HEK293 (cell line): Measurements from ENCODE around the gene RNF175.

Source experiments
- CTCF ChIA-PET: fragments of 350-600 bp; formaldehyde crosslinking; extraction: SDS; loops from one replicate; lab custom pipeline; 2021; ENCODE audit warnings: antibody characterized with exemption; lab: Yijun Ruan, JAX
- POLR2A ChIA-PET: fragments of 300-600 bp; formaldehyde crosslinking; extraction: SDS; loops from one replicate; lab custom pipeline; 2020; ENCODE audit warnings: antibody characterized with exemption, inconsistent platforms; lab: Yijun Ruan, JAX
- H3K27ac ChIP-seq: fragments of 200-500 bp; sonication (Bioruptor generic); 2 replicates; pipeline ENCODE4 v1.5.1; 2014; ENCODE audit warnings: low read depth, low read length, control low read depth, inconsistent platforms; ENCODE audit errors: extremely low read depth
- H3K36me3 ChIP-seq, 2 experiments: fragments of 200-500 bp in 1 of 2; sonication (Bioruptor generic) in 1 of 2; 1 replicate in 1 of 2; 2 replicates in 1 of 2; pipeline ENCODE4 v1.5.1; 2014 to 2017; ENCODE audit warnings: inconsistent platforms in 2 of 2, low read length in 2 of 2; ENCODE audit not compliant: control insufficient read depth in 2 of 2, insufficient read depth in 1 of 2
- H3K4me1 ChIP-seq: fragments of 200-500 bp; sonication (Bioruptor generic); 2 replicates; pipeline ENCODE4 v1.5.1; 2014; ENCODE audit warnings: mild to moderate bottlenecking, low read length, inconsistent platforms; ENCODE audit not compliant: control insufficient read depth, insufficient read depth
- H3K4me3 ChIP-seq: 2 replicates; pipeline ENCODE4 v1.5.1; 2011; ENCODE audit warnings: low read depth, mild to moderate bottlenecking, control low read depth, low read length, moderate library complexity
- H3K9me3 ChIP-seq: fragments of 200-500 bp; sonication (Bioruptor generic); 2 replicates; pipeline ENCODE4 v1.5.1; 2014; ENCODE audit warnings: low read depth, low read length, inconsistent platforms; ENCODE audit not compliant: control insufficient read depth, insufficient read depth
- ATF2 ChIP-seq: fragments of 450-650 bp; formaldehyde crosslinking; IDR thresholded peaks from 2 replicates; pipeline ENCODE4 v1.5.1; 2016; ENCODE audit warnings: missing biosample characterization, missing genetic modification characterization, low read depth
- BCL11B ChIP-seq: fragments of 450-650 bp; formaldehyde crosslinking; IDR thresholded peaks from 2 replicates; pipeline ENCODE4 v1.5.1; 2016; ENCODE audit warnings: low read depth, missing biosample characterization, missing genetic modification characterization
- KLF8 ChIP-seq: fragments of 450-650 bp; formaldehyde crosslinking; IDR thresholded peaks from 2 replicates; pipeline ENCODE4 v1.5.1; 2016; ENCODE audit warnings: missing biosample characterization, missing genetic modification characterization
- SCRT1 ChIP-seq: fragments of 450-650 bp; formaldehyde crosslinking; IDR thresholded peaks from 2 replicates; pipeline ENCODE4 v1.5.1; 2016; ENCODE audit warnings: missing biosample characterization, missing genetic modification characterization, borderline replicate concordance
- SP2 ChIP-seq: fragments of 450-650 bp; formaldehyde crosslinking; IDR thresholded peaks from 2 replicates; pipeline ENCODE4 v1.5.1; 2016; ENCODE audit warnings: missing biosample characterization, missing genetic modification characterization
- SP3 ChIP-seq: fragments of 450-650 bp; formaldehyde crosslinking; IDR thresholded peaks from 2 replicates; pipeline ENCODE4 v1.5.1; 2016; ENCODE audit warnings: missing biosample characterization, missing genetic modification characterization
- ZBTB44 ChIP-seq: fragments of 450-650 bp; IDR thresholded peaks from 2 replicates; pipeline ENCODE4 v1.5.1; 2018; ENCODE audit warnings: missing biosample characterization, mild to moderate bottlenecking, missing genetic modification characterization
- ZFP37 ChIP-seq: fragments of 450-650 bp; formaldehyde crosslinking; IDR thresholded peaks from 2 replicates; pipeline ENCODE4 v1.5.1; 2016; ENCODE audit warnings: missing biosample characterization, missing genetic modification characterization
- ZNF175 ChIP-seq: fragments of 450-650 bp; formaldehyde crosslinking; IDR thresholded peaks from 2 replicates; pipeline ENCODE4 v1.5.1; 2016; ENCODE audit warnings: missing biosample characterization, missing genetic modification characterization
- ZNF223 ChIP-seq: fragments of 450-650 bp; formaldehyde crosslinking; IDR thresholded peaks from 2 replicates; pipeline ENCODE4 v1.5.1; 2016; ENCODE audit warnings: missing biosample characterization, missing genetic modification characterization
- ZNF423 ChIP-seq: fragments of 450-650 bp; formaldehyde crosslinking; IDR thresholded peaks from 2 replicates; pipeline ENCODE4 v1.5.1; 2016; ENCODE audit warnings: missing biosample characterization, missing genetic modification characterization
- ZNF626 ChIP-seq: fragments of 450-650 bp; sonication (Bioruptor Pico); formaldehyde crosslinking; IDR thresholded peaks from 2 replicates; pipeline ENCODE4 v1.5.1; 2018; ENCODE audit warnings: missing biosample characterization, missing genetic modification characterization, inconsistent platforms
- ZNF701 ChIP-seq: fragments of 450-650 bp; formaldehyde crosslinking; IDR thresholded peaks from 2 replicates; pipeline ENCODE4 v1.5.1; 2016; ENCODE audit warnings: missing biosample characterization, missing genetic modification characterization
- ZNF707 ChIP-seq: fragments of 450-650 bp; formaldehyde crosslinking; IDR thresholded peaks from 2 replicates; pipeline ENCODE4 v1.5.1; 2016; ENCODE audit warnings: missing biosample characterization, missing genetic modification characterization
- ZNF830 ChIP-seq: fragments of 450-650 bp; IDR thresholded peaks from 2 replicates; pipeline ENCODE4 v1.5.0; 2018; ENCODE audit warnings: missing biosample characterization, missing genetic modification characterization, low read depth, mild to moderate bottlenecking, moderate library complexity
- ZNF843 ChIP-seq: fragments of 450-650 bp; formaldehyde crosslinking; IDR thresholded peaks from 2 replicates; pipeline ENCODE4 v1.5.1; 2016; ENCODE audit warnings: missing biosample characterization, missing genetic modification characterization
- ZSCAN16 ChIP-seq: fragments of 450-650 bp; formaldehyde crosslinking; IDR thresholded peaks from 2 replicates; pipeline ENCODE4 v1.5.1; 2016; ENCODE audit warnings: missing biosample characterization, missing genetic modification characterization
- TF ChIP-seq, protein P1 (sequence below): fragments of 450-650 bp; formaldehyde crosslinking; IDR thresholded peaks from 2 replicates; pipeline ENCODE4 v1.5.1; 2016; ENCODE audit warnings: missing biosample characterization, missing genetic modification characterization
- TF ChIP-seq, protein P2 (sequence below): fragments of 450-650 bp; IDR thresholded peaks from 2 replicates; pipeline ENCODE4 v1.5.1; 2018; ENCODE audit warnings: missing biosample characterization, missing genetic modification characterization
- TF ChIP-seq, protein P3 (sequence below): fragments of 450-650 bp; formaldehyde crosslinking; IDR thresholded peaks from 2 replicates; pipeline ENCODE4 v1.5.1; 2017; ENCODE audit warnings: missing biosample characterization, missing genetic modification characterization
- TF ChIP-seq, protein P4 (sequence below): fragments of 450-650 bp; formaldehyde crosslinking; IDR thresholded peaks from 2 replicates; pipeline ENCODE4 v1.5.1; 2016; ENCODE audit warnings: missing biosample characterization, missing genetic modification characterization
- TF ChIP-seq, protein P5 (sequence below): fragments of 450-650 bp; formaldehyde crosslinking; IDR thresholded peaks from 2 replicates; pipeline ENCODE4 v1.5.1; 2016; ENCODE audit warnings: missing biosample characterization, missing genetic modification characterization

The RNF175 gene

GRCh38 chr4:153728151-153728550 is 31.7 kb downstream of the RNF175 start:
- Histone ChIP-seq H3K4me3 (no peak overlapping the region), H3K9me3 (no peaks in the 10 kb centered on the region), H3K27ac (no peak overlapping the region), H3K36me3 (no peaks in the 10 kb centered on the region), H3K4me1 (no peaks in the 10 kb centered on the region)
- POLR2A ChIA-PET, result no interaction called here
- CTCF ChIA-PET, result interaction anchor here (0.6 to 1.1 kb wide), 2 partner anchors 22 to 287 kb away, joined by 5 to 8 read pairs; no protein-coding TSS in a partner anchor
- TF ChIP-seq SP3 (no peak), ZFP37 (tag by site-specific recombination) (no peak), ZNF223 (tag by site-specific recombination) (no peak), KLF8 (tag by site-specific recombination) (no peak), SP2 (tag by site-specific recombination) (no peak), ZNF707 (no peak), ZNF423 (tag by site-specific recombination) (no peak), SCRT1 (no peak), ZSCAN16 (tag by site-specific recombination) (no peak)
- TF ChIP-seq, protein P1, sequence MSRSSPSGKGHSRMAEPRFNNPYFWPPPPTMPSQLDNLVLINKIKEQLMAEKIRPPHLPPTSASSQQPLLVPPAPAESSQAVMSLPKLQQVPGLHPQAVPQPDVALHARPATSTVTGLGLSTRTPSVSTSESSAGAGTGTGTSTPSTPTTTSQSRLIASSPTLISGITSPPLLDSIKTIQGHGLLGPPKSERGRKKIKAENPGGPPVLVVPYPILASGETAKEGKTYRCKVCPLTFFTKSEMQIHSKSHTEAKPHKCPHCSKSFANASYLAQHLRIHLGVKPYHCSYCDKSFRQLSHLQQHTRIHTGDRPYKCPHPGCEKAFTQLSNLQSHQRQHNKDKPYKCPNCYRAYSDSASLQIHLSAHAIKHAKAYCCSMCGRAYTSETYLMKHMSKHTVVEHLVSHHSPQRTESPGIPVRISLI (tag by site-specific recombination), result no peak
- TF ChIP-seq, protein P2, sequence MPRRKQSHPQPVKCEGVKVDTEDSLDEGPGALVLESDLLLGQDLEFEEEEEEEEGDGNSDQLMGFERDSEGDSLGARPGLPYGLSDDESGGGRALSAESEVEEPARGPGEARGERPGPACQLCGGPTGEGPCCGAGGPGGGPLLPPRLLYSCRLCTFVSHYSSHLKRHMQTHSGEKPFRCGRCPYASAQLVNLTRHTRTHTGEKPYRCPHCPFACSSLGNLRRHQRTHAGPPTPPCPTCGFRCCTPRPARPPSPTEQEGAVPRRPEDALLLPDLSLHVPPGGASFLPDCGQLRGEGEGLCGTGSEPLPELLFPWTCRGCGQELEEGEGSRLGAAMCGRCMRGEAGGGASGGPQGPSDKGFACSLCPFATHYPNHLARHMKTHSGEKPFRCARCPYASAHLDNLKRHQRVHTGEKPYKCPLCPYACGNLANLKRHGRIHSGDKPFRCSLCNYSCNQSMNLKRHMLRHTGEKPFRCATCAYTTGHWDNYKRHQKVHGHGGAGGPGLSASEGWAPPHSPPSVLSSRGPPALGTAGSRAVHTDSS (tag by site-specific recombination), result no peak
- TF ChIP-seq, protein P3, sequence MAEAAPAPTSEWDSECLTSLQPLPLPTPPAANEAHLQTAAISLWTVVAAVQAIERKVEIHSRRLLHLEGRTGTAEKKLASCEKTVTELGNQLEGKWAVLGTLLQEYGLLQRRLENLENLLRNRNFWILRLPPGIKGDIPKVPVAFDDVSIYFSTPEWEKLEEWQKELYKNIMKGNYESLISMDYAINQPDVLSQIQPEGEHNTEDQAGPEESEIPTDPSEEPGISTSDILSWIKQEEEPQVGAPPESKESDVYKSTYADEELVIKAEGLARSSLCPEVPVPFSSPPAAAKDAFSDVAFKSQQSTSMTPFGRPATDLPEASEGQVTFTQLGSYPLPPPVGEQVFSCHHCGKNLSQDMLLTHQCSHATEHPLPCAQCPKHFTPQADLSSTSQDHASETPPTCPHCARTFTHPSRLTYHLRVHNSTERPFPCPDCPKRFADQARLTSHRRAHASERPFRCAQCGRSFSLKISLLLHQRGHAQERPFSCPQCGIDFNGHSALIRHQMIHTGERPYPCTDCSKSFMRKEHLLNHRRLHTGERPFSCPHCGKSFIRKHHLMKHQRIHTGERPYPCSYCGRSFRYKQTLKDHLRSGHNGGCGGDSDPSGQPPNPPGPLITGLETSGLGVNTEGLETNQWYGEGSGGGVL (tag by site-specific recombination), result no peak

DNA sequence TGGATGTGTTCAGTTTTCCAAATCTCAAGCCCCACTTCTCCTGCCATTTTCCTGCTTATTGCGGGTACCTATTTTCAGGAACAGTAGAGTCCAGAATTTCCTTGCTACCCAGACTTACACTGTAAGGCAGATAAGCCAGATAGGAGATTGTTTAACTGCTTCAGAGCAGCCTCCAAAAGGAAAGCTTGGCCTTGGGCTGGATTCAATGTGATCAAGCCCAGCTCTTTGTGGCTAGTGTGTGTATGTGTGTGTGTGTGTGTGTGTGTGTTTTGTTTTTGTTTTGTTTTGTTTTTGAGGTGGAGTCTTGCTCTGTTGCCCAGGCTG is 34.0 kb downstream of the RNF175 start:
- ChIA-PET POLR2A (no interaction called here), CTCF (interaction anchor here (1.2 kb wide), 2 partner anchors 23 to 82 kb away, joined by 3 read pairs; no protein-coding TSS in a partner anchor)
- H3K4me3 ChIP-seq, result no peak overlapping the region
- H3K9me3 ChIP-seq, result no peaks in the 10 kb centered on the region
- no peaks in the 10 kb centered on the region for H3K36me3 ChIP-seq
- H3K4me1 ChIP-seq, result no peaks in the 10 kb centered on the region
- no peak overlapping the region for H3K27ac ChIP-seq
- TF ChIP-seq ZNF843, result no peak
- TF ChIP-seq, protein P4, sequence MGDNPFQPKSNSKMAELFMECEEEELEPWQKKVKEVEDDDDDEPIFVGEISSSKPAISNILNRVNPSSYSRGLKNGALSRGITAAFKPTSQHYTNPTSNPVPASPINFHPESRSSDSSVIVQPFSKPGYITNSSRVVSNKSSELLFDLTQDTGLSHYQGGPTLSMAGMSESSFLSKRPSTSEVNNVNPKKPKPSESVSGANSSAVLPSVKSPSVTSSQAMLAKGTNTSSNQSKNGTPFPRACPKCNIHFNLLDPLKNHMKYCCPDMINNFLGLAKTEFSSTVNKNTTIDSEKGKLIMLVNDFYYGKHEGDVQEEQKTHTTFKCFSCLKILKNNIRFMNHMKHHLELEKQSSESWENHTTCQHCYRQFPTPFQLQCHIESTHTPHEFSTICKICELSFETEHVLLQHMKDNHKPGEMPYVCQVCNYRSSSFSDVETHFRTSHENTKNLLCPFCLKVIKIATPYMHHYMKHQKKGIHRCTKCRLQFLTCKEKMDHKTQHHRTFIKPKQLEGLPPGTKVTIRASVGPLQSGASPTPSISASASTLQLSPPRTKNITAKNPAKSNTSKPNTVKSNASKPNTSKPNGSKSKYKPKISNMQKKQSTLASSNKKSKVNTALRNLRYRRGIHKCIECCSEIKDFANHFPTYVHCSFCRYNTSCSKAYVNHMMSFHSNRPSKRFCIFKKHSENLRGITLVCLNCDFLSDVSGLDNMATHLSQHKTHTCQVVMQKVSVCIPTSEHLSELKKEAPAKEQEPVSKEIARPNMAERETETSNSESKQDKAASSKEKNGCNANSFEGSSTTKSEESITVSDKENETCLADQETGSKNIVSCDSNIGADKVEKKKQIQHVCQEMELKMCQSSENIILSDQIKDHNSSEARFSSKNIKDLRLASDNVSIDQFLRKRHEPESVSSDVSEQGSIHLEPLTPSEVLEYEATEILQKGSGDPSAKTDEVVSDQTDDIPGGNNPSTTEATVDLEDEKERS (tag by site-specific recombination), result no peak
- no peak for TF ChIP-seq ZNF626 (tag by site-specific recombination)
- no peak for TF ChIP-seq ZNF175 (tag by site-specific recombination)
- no peak for TF ChIP-seq ZBTB44
- no peak for TF ChIP-seq BCL11B (tag by site-specific recombination)
- TF ChIP-seq ZNF701 (tag by site-specific recombination), result no peak
- TF ChIP-seq ZSCAN16 (tag by site-specific recombination), result no peak
- TF ChIP-seq ATF2, result no peak
- no peak for TF ChIP-seq ZFP37 (tag by site-specific recombination)
- TF ChIP-seq, protein P5, sequence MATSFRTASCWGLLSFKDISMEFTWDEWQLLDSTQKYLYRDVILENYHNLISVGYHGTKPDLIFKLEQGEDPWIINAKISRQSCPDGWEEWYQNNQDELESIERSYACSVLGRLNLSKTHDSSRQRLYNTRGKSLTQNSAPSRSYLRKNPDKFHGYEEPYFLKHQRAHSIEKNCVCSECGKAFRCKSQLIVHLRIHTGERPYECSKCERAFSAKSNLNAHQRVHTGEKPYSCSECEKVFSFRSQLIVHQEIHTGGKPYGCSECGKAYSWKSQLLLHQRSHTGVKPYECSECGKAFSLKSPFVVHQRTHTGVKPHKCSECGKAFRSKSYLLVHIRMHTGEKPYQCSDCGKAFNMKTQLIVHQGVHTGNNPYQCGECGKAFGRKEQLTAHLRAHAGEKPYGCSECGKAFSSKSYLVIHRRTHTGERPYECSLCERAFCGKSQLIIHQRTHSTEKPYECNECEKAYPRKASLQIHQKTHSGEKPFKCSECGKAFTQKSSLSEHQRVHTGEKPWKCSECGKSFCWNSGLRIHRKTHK (tag by site-specific recombination), result no peak
- no peak for TF ChIP-seq ZNF830
